OCI-LY1 (cell line): ENCODE data around the gene LGR5.

Source experiments
- EZH2 ChIP-seq: fragments of 200-600 bp; sonication (generic), shearing (Covaris generic); IDR thresholded peaks from 2 replicates; pipeline ENCODE4 v1.8.0; 2017; ENCODE audit warnings: borderline replicate concordance, mixed run types, mild to moderate bottlenecking, antibody characterized with exemption, low read length, moderate library complexity, mixed read lengths
- TF ChIP-seq, protein P1 (sequence below): fragments of 200-600 bp; sonication (generic), shearing (Covaris generic); IDR thresholded peaks from 2 replicates; pipeline ENCODE4 v1.5.1; 2017; ENCODE audit warnings: mild to moderate bottlenecking, antibody characterized with exemption, low read length, moderate library complexity, mixed read lengths

DNA sequence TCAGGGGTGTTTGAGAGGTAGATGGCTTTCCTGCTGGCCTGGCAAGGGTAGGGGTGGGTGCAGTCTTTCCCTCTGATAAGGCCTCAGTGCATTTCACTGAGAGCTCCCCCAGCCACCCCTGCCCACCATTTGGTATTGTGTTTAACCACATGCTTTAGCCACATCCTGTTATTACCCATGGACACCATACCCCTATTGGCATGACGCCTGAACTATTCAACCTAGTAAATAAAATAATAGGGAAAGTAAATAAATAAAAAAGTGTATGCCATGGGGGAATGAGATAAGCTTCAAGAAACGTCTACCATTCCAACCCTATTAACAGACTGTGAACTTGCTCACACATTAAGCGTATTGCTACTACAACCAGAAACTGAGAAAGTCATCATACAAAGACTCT lies 7.6 kb upstream of the LGR5 start:
- TF ChIP-seq, protein P1, sequence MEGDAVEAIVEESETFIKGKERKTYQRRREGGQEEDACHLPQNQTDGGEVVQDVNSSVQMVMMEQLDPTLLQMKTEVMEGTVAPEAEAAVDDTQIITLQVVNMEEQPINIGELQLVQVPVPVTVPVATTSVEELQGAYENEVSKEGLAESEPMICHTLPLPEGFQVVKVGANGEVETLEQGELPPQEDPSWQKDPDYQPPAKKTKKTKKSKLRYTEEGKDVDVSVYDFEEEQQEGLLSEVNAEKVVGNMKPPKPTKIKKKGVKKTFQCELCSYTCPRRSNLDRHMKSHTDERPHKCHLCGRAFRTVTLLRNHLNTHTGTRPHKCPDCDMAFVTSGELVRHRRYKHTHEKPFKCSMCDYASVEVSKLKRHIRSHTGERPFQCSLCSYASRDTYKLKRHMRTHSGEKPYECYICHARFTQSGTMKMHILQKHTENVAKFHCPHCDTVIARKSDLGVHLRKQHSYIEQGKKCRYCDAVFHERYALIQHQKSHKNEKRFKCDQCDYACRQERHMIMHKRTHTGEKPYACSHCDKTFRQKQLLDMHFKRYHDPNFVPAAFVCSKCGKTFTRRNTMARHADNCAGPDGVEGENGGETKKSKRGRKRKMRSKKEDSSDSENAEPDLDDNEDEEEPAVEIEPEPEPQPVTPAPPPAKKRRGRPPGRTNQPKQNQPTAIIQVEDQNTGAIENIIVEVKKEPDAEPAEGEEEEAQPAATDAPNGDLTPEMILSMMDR, result no peak
- TF ChIP-seq EZH2, result no peak
